ENCODE data around the gene SEC16A. TPM values are rescaled to one million over a fixed set of nuclear protein-coding genes. Genes with fewer than 3 reads are reported as not detected.

The SEC16A gene
- total RNA-seq, 1 donor from 2014 or later: 94.5 TPM

DNA sequence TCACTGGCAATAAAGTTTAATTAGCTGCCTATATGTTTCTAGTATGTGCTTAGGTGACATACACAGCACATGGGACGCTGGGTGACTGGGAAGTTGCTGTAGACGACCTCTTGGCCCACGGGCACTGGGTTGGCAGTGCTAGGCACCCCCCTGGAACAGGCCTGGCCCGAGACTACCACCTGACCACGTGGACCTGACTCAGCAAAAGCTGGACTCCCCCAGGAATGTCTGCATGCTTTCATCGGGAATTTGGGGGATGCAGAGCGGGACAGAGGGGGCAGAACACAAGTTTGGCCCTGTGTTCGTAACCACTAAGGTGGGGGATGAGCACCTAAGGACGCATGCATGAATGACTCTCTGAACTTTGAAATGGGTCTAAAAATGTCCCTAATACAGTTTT, 26.6 kb downstream of the SEC16A start:
- peaks cover 63% of the 10 kb centered on the region for H4K20me1 ChIP-seq (ENCODE audit: insufficient read depth, low read length)
- no peak for DNase-seq (ENCODE audit: low read depth)
- H3K9ac ChIP-seq (ENCODE audit: low read length): no peak overlapping the region
- Mint-ChIP-seq H3K36me3 (ENCODE audit: low read depth, unreplicated experiment) (peaks cover 34% of the 10 kb centered on the region), H3K4me1 (ENCODE audit: low read depth, unreplicated experiment) (no peaks in the 10 kb centered on the region), H3K9me3 (ENCODE audit: unreplicated experiment) (no peaks in the 10 kb centered on the region), H3K4me3 (ENCODE audit: unreplicated experiment) (no peak overlapping the region), H3K27me3 (ENCODE audit: low read depth, unreplicated experiment) (no peaks in the 10 kb centered on the region), H3K27ac (ENCODE audit: unreplicated experiment) (peak overlapping the region; percentile 53)
- no peaks in the 10 kb centered on the region for H3K4me1 ChIP-seq (ENCODE audit: insufficient read depth, low read length)
- no peak overlapping the region for H2AFZ ChIP-seq (ENCODE audit: low read depth, low read length)
- no peaks in the 10 kb centered on the region for H3K27me3 ChIP-seq (ENCODE audit: insufficient read depth, low read length)
- no peak for FAIRE-seq
- H3K79me2 ChIP-seq (ENCODE audit: insufficient read depth, low read length): peaks cover 21% of the 10 kb centered on the region
- peaks cover 38% of the 10 kb centered on the region for H3K36me3 ChIP-seq (ENCODE audit: insufficient read depth, low read length)
- no peak overlapping the region for H3K27ac ChIP-seq (ENCODE audit: low read depth, low read length)
- no peak for TF ChIP-seq EZH2 (IDR thresholded peaks at IDR 0.05; ENCODE audit: insufficient read depth, low read length)
- TF ChIP-seq, protein P1, sequence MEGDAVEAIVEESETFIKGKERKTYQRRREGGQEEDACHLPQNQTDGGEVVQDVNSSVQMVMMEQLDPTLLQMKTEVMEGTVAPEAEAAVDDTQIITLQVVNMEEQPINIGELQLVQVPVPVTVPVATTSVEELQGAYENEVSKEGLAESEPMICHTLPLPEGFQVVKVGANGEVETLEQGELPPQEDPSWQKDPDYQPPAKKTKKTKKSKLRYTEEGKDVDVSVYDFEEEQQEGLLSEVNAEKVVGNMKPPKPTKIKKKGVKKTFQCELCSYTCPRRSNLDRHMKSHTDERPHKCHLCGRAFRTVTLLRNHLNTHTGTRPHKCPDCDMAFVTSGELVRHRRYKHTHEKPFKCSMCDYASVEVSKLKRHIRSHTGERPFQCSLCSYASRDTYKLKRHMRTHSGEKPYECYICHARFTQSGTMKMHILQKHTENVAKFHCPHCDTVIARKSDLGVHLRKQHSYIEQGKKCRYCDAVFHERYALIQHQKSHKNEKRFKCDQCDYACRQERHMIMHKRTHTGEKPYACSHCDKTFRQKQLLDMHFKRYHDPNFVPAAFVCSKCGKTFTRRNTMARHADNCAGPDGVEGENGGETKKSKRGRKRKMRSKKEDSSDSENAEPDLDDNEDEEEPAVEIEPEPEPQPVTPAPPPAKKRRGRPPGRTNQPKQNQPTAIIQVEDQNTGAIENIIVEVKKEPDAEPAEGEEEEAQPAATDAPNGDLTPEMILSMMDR (IDR thresholded peaks at IDR 0.05; ENCODE audit: insufficient read depth, low read depth, low read length): no peak
- no peaks in the 10 kb centered on the region for H3K9me3 ChIP-seq (ENCODE audit: insufficient read depth, low read depth, low read length)
- H3K4me2 ChIP-seq (ENCODE audit: low read length): no peak overlapping the region
- H3K4me3 ChIP-seq (ENCODE audit: insufficient read depth, low read depth, low read length): no peak overlapping the region

DNA sequence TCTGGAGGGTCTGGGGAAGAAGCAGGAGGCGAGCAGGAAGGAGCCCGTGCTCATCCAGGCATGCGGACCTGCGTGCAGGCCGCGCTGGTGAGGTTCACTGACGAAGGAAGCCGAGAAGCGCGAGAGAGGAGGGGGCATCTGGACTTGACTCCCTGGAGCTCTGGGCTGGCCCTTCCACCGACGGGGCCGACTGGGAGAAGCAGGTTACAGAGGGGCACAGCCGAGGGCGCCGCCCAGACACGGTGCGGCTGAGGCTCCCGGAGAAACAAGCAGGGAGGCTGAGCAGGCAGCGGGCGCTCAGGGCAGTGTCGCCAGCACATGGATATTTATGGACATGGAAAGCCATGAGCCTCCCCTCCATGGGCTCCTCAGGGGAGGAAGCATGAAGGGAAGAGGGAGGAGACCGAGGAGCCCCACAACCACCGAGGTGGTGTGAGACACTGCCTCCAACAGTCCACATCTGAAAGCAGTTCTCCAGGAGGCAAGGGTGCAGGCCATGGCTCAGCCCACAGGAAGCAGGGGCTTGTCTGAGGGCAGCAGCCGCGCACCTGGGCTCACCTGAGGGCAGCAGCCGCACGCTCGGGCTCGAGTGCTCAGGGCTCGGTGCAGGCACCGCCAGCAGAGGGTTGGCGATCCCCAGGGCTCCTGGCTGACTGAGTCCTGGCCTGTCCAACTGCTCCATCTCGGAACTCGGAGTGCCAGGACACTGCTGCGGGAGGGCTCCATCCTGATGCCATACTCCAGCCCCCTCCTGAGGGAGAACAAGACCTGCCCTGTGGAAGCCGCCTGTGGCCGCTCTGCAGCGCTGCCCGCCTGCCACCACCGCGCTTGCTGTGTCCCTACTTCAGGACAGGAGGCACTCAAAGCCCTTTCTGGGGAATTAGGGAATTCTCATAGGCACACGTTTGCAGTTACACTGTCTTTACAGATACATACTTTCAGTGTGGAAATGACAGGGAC, 27.5 kb downstream of the SEC16A start:
- no peak overlapping the region for H3K4me3 ChIP-seq (ENCODE audit: insufficient read depth, low read depth, low read length)
- no peak overlapping the region for H3K4me2 ChIP-seq (ENCODE audit: low read length)
- Mint-ChIP-seq H3K4me1 (ENCODE audit: low read depth, unreplicated experiment) (no peaks in the 10 kb centered on the region), H3K27me3 (ENCODE audit: low read depth, unreplicated experiment) (no peaks in the 10 kb centered on the region), H3K4me3 (ENCODE audit: unreplicated experiment) (no peak overlapping the region), H3K9me3 (ENCODE audit: unreplicated experiment) (no peaks in the 10 kb centered on the region), H3K27ac (ENCODE audit: unreplicated experiment) (no peak overlapping the region), H3K36me3 (ENCODE audit: low read depth, unreplicated experiment) (peaks cover 34% of the 10 kb centered on the region)
- peaks cover 17% of the 10 kb centered on the region for H3K79me2 ChIP-seq (ENCODE audit: insufficient read depth, low read length)
- no peak overlapping the region for H2AFZ ChIP-seq (ENCODE audit: low read depth, low read length)
- H3K9ac ChIP-seq (ENCODE audit: low read length): no peak overlapping the region
- no peaks in the 10 kb centered on the region for H3K27me3 ChIP-seq (ENCODE audit: insufficient read depth, low read length)
- H3K4me1 ChIP-seq (ENCODE audit: insufficient read depth, low read length): no peaks in the 10 kb centered on the region
- no peak for FAIRE-seq
- TF ChIP-seq EZH2 (IDR thresholded peaks at IDR 0.05; ENCODE audit: insufficient read depth, low read length): no peak
- TF ChIP-seq, protein P1 (IDR thresholded peaks at IDR 0.05; ENCODE audit: insufficient read depth, low read depth, low read length): no peak
- no peak for DNase-seq (ENCODE audit: low read depth)
- no peak overlapping the region for H3K27ac ChIP-seq (ENCODE audit: low read depth, low read length)
- no peaks in the 10 kb centered on the region for H3K9me3 ChIP-seq (ENCODE audit: insufficient read depth, low read depth, low read length)
- H3K36me3 ChIP-seq (ENCODE audit: insufficient read depth, low read length): peaks cover 38% of the 10 kb centered on the region
- peaks cover 65% of the 10 kb centered on the region for H4K20me1 ChIP-seq (ENCODE audit: insufficient read depth, low read length)
